ENCODE data around the gene LIPK.

Gene LIPK

DNA sequence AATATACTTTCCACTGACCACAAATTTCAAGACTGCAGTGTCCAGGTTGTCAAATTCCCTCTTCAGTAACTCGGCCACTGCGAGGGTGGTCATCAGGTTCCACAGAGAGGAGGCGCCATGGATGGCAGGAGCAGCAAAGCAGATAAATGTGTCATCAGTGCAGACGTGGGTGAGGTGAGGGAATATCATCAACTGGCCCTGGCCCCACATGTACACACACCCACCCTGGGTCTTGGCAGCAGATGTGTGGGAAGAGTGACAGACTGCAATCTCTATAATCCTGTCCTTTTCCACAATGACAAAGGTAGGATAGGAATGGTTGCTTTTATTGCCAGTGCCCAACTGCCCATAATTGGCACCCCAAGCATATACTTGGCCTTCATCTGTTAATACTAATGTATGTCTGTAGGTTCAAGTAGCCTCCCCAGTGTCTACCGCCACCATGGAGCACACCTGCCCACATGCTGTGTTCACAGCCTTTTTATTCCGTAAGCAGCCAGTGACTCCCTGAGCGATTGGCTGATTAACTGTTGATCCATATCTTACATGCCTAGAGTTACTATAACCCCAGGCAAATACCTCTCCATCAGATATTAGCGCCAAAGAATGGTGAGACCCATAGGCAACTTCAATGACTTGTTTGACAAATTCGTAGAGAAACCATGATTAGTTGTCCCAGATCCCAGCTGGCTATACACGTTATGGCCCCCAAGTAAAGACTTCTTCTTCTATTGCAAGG, 80.2 kb downstream of the LIPK start:
- DNase-seq (ENCODE audit: low read depth) = no peak

DNA sequence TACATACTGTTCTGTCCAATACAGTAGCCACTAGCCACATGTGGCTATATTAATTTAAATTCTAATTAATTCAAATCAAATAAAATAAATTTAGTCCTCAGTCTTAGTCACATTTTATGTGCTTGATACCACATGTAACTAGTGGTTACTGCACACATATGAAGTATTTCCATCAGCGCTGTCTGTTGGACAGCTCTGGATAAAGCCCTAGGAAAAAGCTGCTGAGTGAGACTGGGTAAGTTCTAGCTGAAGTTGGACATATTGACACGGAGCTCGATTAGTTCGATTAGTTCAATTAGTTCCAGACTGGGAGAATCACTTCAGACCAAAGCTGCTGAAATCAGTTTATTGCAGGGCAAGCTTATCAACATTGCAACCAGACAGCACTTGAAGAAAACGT, 81.4 kb downstream of the LIPK start:
- DNase-seq (ENCODE audit: low read depth) = no peak

DNA sequence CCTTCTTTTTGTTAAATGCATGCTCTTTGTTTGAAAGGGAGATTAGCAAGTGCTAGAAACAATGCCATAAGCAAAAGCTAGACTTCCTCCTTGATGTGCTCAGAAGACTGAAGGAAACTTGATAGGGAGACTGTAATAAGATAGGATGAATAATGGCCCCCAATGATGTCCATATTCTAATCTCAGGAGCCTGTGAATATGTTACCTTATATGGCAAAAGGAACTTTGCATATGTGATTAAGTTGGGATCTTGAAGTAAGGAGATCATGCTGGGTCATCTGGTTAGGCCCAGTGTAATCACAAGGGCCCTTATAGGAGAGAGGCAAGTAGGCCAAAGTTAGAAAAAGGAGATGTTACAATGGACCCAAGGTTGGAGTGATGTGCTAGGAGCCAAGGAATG, 82.9 kb downstream of the LIPK start:
- DNase-seq (ENCODE audit: low read depth) = no peak

DNA sequence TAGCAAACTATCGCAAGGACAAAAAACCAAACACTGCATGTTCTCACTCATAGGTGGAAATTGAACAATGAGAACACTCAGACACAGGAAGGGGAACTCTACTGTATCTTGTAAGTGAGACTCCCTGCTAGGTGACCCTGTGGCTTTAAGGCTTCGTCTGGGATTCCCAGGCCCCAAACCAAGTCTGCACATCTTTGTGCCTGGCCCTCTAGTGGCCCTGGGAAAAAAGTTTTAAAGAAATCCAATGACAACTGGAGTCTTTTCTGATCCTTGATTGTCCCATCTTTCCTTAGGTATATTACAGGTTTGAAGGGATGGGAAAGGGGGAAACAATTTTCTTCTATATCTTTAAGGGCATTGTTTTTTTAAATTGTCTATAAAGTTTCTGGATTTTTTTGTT, 85.9 kb downstream of the LIPK start:
- DNase-seq (ENCODE audit: low read depth) = no peak

DNA sequence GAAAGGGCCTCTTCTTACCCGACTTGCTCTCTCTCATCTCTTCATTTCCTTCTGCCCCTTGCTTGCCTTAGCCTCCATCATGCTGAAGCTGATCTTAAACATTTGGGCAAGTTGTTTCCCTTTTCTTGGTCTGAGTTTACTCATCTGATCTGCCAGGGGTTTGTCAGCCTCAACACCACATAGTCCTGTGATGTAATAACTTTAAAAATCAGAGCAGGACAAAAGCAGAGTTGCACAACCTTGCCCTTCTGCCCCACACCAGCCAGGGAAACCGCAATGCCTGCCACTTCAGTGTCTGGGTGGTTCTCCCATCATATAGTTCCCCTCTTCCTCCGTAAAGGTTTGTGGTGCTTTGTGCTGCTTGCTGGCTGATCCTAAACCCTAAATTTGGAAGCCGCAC, 86.6 kb downstream of the LIPK start:
- DNase-seq (ENCODE audit: low read depth) = no peak

- no peak for DNase-seq (ENCODE audit: low read depth)
These were observed 87.8 kb downstream of the LIPK start for GRCh38 chr10:88793712-88794299.

DNA sequence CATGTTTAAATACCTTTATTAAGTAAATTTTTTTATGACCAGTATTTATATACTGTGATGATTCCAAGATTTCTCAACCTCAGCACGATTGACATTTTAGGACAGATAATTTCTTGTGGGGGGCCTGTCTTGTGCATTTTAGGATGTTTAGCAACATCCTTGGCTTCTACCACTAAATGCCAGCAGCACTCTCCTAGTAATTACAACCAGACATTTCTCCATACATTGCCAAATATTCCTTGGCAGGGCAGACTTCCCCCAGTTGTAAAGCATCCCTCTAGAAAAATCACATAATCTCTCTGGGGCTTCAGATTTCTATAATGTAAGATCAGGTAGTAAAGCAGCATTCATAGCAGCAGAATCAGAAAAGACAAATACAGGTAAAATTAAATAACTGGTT, 88.7 kb downstream of the LIPK start:
- no peak for DNase-seq (ENCODE audit: low read depth)

- DNase-seq (ENCODE audit: low read depth) = peak; percentile 72
These were observed 94.4 kb downstream of the LIPK start for GRCh38 chr10:88800152-88801125.

Measured in non-pigmented ciliary epithelial cell (primary cell).